Right lobe of liver (tissue), 4 donors: ENCODE measurements around the gene NPFFR1.

ENCODE experiments used
- CTCF ChIP-seq, 4 donors: fragments of 200-600 bp in 3 of 4; fragments of 450-650 bp in 1 of 4; IDR thresholded peaks; one replicate each; pipeline versions ENCODE4 v1.5.1 to v1.8.0; 2016 to 2022; ENCODE audit warnings: antibody characterized with exemption in 4 of 4, mild to moderate bottlenecking in 2 of 4
- POLR2A ChIP-seq: fragments of 450-650 bp; IDR thresholded peaks from one replicate; pipeline ENCODE4 v1.6.1; 2017; ENCODE audit warnings: antibody characterized with exemption, mild to moderate bottlenecking
- donor health status: DM: no; HTN: no; CAD: no.
- donor health status: DM: no; HTN: no; CAD: no.
- donor health status: DM: no; HTN: yes; CAD: no.

GRCh38 chr10:70292004-70292403 is 8.2 kb upstream of the NPFFR1 start:
- TF ChIP-seq POLR2A (no peak), CTCF (IDR thresholded peaks at IDR 0.05) (no peak)
